Activated CD8-positive, alpha-beta T cell treated with anti-CD3 and anti-CD28 coated beads for 36 hours (primary cell): Measurements from ENCODE around the gene CNOT1. TPM values are rescaled to one million over a fixed set of nuclear protein-coding genes. Genes with fewer than 3 reads are reported as not detected.

ENCODE experiments used
- ATAC-seq: fragments of 200-7000 bp; cut with Tn5 transposase; one replicate; pipeline ENCODE4 v1.10.0; 2021; ENCODE audit warnings: mild to moderate bottlenecking, moderate library complexity
- CTCF ChIA-PET: fragments of 350-600 bp; sonication (Branson Sonifier 250); formaldehyde crosslinking; loops from one replicate; lab custom pipeline; 2021; ENCODE audit warnings: antibody characterized with exemption; lab: Charles Lee
- POLR2A ChIA-PET: fragments of 350-600 bp; sonication (Branson Sonifier 250); formaldehyde crosslinking; loops from one replicate; lab custom pipeline; 2021; ENCODE audit warnings: antibody characterized with exemption; lab: Charles Lee
- DNase-seq: peaks from one replicate; pipeline ENCODE4 v3.0.0-alpha.2; 2020
- H3K27ac Mint-ChIP-seq: one replicate; pipeline ENCODE4 v1.8.0; 2021; ENCODE audit warnings: mild to moderate bottlenecking, mixed read lengths
- H3K27me3 Mint-ChIP-seq: one replicate; pipeline ENCODE4 v1.8.0; 2021; ENCODE audit warnings: mixed read lengths
- H3K36me3 Mint-ChIP-seq: one replicate; pipeline ENCODE4 v1.8.0; 2021; ENCODE audit warnings: low read depth, mixed read lengths
- H3K4me1 Mint-ChIP-seq: one replicate; pipeline ENCODE4 v1.8.0; 2021; ENCODE audit warnings: low read depth, mixed read lengths
- H3K4me3 Mint-ChIP-seq: one replicate; pipeline ENCODE4 v1.8.0; 2021; ENCODE audit warnings: mild to moderate bottlenecking, moderate library complexity, mixed read lengths
- H3K9me3 Mint-ChIP-seq: one replicate; pipeline ENCODE4 v1.8.0; 2021; ENCODE audit warnings: mixed read lengths
- CTCF ChIP-seq: fragments of 200-600 bp; IDR thresholded peaks from one replicate; pipeline ENCODE4 v1.8.0; 2022; ENCODE audit warnings: antibody characterized with exemption, mild to moderate bottlenecking
- intact Hi-C: fragments of 100-400 bp; cut with micrococcal nuclease; formaldehyde crosslinking; loops from one replicate; pipeline ENCODE4 v1.10.0; 2022
- total RNA-seq, 2 experiments: library from RNA; stranded (reverse); gene quantifications; one replicate each; pipeline ENCODE4 v1.2.3, GENCODE V29; 2021

CNOT1 gene
- total RNA-seq, 2 experiments from 2014 or later: 274 to 281 TPM

GRCh38 chr16:58586340-58587030 is 43.1 kb downstream of the CNOT1 start:
- CTCF ChIA-PET: no interaction called here
- Mint-ChIP-seq H3K9me3 (no peaks in the 10 kb centered on the region), H3K4me3 (no peak overlapping the region), H3K4me1 (peaks cover 37% of the 10 kb centered on the region), H3K27me3 (no peaks in the 10 kb centered on the region), H3K27ac (peak overlapping the region; percentile 44), H3K36me3 (peaks cover 67% of the 10 kb centered on the region)
- POLR2A ChIA-PET: no interaction called here
- no peak for TF ChIP-seq CTCF
- ATAC-seq (no peak), DNase-seq (no peak)
- intact Hi-C loops: no loop called here

- intact Hi-C loops: no loop called here
- no peak for DNase-seq
- TF ChIP-seq CTCF: no peak
- peaks cover 28% of the 10 kb centered on the region for H3K4me1 Mint-ChIP-seq
- no peak for ATAC-seq
- peaks cover 67% of the 10 kb centered on the region for H3K36me3 Mint-ChIP-seq
- no peak overlapping the region for H3K4me3 Mint-ChIP-seq
- peak overlapping the region; percentile 59 for H3K27ac Mint-ChIP-seq
- no peaks in the 10 kb centered on the region for H3K9me3 Mint-ChIP-seq
- ChIA-PET CTCF (interaction anchor here (0.8 kb wide), 1 partner anchor 12 kb away, joined by 3 read pairs; no protein-coding TSS in a partner anchor), POLR2A (no interaction called here)
- H3K27me3 Mint-ChIP-seq: no peaks in the 10 kb centered on the region
These were observed 44.7 kb downstream of the CNOT1 start for GRCh38 chr16:58584831-58585505.

GRCh38 chr16:58582971-58583765 is 46.5 kb downstream of the CNOT1 start:
- ATAC-seq (no peak), DNase-seq (peak; percentile 32)
- no peak for TF ChIP-seq CTCF
- Mint-ChIP-seq H3K36me3 (peaks cover 68% of the 10 kb centered on the region), H3K9me3 (no peaks in the 10 kb centered on the region), H3K4me3 (no peak overlapping the region), H3K4me1 (peaks cover 21% of the 10 kb centered on the region), H3K27ac (peak overlapping the region; percentile 38), H3K27me3 (no peaks in the 10 kb centered on the region)
- ChIA-PET CTCF (interaction anchor here (1.1 kb wide), 2 partner anchors 36 to 173 kb away, joined by 3 to 4 read pairs; no protein-coding TSS in a partner anchor), POLR2A (no interaction called here)
- intact Hi-C loops: no loop called here

GRCh38 chr16:58582133-58582532 is 47.5 kb downstream of the CNOT1 start:
- H3K36me3 Mint-ChIP-seq: peaks cover 70% of the 10 kb centered on the region
- CTCF ChIA-PET: no interaction called here

More at GRCh38 chr16:58582133-58582532, 47.5 kb downstream of the CNOT1 start:
- ATAC-seq: no peak
- no peak for DNase-seq
- Mint-ChIP-seq H3K27me3 (no peaks in the 10 kb centered on the region), H3K4me3 (no peak overlapping the region), H3K27ac (no peak overlapping the region), H3K9me3 (no peaks in the 10 kb centered on the region), H3K4me1 (peaks cover 17% of the 10 kb centered on the region)
- POLR2A ChIA-PET: no interaction called here
- intact Hi-C loops: no loop called here
- no peak for TF ChIP-seq CTCF
